HG02885 (cell line): ENCODE results near the gene DAG1.
A peak's percentile ranks its signal among the peaks of the same experiment; 100 is the strongest.
"Not testable (repeated sequence)": the region's sequence is repeated elsewhere in the genome, so short reads cannot be mapped to it uniquely, and the experiment has no call there.

ENCODE experiments used
- ATAC-seq: cut with Tn5 transposase; IDR thresholded peaks from one replicate; pipeline ENCODE4 v1.9.1; 2021; ENCODE audit warnings: mild to moderate bottlenecking; ENCODE audit not compliant: unreplicated experiment, poor library complexity

Gene DAG1

DNA sequence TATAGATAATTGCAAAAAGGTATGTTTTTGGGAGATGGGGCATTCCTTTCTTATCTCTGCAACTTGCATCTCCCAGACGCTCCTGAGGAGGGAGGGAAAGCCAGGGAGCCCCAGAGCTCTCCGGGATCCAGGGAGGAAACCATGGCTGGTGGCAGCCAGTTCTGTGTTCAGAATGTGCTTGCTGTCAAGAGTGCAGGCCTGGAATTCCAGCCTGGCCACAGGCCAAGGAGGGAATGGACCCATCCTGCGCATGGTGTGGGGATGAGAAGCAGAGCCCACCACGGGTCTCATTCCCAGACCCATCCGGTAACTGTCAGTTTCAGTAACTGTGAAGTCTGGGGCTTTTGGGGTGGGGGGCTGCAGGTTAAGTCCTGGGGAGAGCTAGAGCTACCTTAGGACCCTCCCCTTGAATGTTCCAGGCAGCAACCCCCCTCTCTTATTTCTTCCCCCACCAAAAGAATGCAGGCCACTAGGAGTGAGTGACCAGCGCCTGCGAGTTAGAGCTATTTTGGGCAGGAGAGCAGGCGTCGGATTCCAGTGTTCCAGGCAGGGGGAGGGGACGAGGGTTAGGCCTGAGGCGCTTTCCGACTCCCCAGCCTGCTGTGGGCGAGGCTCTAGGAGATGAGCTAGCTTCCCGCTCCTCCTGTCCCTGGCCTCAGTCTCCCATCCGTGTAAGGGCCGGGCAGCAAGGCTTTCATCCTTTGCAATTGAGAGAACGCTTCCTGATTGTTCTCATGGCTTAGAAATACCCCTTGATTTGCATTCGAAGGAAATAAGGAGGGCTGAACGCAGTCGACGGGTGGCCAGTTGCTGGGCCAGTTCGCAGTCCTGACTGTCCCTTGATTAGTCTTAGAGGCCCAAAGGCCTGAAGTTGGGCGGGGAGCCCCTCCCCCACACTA lies 781 bp upstream of the DAG1 start:
- no peak for ATAC-seq

DNA sequence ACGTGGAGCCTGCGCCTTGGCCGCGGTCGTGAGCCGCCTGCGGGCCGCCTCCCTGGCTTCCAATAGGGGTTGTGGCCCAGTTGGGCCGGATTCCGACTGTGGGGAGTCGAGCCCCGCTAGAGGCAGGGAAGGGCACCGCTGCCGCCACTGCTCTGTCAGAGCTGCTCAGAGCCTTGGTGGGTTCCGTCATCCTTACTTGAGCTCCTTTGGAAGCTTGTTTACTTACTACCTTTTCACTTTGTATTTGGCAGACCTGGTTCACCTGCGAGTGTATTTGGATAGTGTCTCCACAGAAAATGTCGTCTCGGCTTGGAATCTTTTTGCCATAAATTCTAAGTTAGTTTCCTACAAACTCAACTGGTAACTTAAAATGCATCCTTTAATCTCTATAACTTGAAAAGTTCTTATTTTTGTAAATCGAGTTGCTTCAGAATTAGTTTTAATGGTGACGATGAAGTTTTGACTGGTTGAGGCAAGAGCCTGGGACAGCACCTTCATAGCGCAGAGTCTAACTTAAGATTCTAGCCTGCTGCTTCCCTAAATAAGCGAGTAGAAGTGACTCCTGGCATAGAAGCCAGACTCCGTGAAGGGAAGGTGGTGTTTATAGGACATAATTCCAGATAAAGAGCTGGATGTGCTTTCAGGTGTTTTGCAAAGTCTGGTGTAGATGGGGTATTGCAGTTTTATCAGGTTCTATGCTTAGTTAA lies 800 bp downstream of the DAG1 start:
- peak; percentile 22 for ATAC-seq

DNA sequence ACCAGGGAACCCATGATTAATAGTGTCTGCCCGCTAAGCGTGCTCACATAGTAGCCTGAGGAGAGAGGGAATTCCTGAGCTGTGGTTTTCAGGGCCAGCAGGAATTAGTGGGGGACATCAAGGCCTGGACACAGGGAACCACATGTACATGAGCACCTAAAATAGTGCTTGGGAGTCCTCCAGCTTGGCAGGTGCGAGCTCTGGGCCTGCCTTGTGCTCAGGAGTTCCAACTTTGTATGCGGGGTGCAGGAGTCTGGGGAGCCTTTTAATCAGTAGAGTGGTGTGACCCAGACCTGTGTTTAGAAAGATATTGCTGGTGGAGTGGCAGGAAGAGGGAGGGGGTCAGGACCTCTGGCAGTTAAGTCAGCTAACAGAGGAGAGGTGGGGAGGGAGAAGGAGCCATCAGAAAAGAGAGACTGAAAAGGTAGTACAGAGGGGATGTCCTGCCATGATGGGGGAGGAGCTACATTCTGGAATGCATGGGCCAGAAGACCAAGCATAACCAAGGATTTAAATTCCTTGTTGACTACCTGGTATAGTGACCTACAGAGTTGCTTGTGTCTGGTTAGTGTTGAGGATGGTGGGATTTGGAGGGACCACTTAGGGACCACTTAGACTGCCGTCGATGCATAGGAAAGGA lies 1.9 kb downstream of the DAG1 start:
- ATAC-seq, result no peak

DNA sequence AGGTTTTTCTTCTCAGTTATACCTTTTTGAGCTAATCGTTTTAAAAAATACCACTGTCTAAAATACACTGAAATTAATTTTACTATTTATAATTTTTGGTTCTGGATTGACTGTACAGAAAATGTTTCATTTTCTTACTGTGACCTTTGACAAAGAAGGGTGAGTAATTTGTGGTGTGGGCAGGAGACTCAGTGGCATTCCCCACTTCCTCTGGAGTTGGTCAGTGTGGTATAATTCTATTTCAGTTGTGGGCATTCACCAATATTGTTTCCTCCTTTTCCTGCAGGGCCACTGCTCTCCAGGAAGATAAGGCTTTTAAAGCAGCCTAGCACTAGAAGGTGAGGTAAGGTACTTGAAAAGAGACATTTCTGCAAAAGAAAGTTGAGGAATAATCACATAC lies 6.5 kb downstream of the DAG1 start:
- no peak for ATAC-seq

DNA sequence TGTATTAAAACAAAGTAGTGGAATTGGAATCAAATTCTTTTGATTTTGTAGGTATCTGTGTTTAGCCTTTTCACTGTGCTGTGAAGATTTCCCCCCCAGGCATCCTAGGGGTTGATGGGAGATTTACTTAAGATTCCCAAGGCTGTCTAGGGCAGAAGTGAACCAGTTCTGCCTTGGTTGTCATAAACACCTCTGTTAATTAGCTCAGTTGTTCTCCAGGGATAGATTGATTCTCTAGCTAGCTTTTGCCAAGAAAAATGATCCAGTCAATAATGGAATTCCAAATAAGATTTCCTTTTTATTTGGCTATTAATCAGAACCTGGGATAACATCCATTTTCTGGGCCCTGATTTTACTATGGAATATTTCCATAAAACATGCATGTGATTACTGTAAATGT lies 12.7 kb downstream of the DAG1 start:
- ATAC-seq, result no peak

DNA sequence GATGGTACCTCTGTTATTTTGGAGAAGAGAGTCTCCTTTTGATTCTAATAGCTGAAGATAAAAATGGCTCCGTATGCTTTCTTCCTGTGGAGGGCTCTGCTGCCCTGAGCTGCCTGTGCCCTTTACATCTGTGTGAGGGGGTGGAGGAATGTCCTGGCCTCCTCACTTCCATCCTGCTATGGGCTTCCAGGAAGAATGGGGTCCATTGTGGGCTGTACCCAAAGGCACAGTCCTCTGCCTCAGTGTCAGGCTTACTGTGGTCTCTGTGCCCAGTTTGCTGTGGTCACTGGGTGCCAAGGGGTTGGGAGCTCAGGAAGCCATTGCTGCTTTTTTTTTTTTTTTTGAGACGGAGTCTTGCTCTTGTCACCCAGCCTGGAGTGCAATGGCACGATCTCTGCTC lies 14.4 kb downstream of the DAG1 start:
- ATAC-seq, result no peak

DNA sequence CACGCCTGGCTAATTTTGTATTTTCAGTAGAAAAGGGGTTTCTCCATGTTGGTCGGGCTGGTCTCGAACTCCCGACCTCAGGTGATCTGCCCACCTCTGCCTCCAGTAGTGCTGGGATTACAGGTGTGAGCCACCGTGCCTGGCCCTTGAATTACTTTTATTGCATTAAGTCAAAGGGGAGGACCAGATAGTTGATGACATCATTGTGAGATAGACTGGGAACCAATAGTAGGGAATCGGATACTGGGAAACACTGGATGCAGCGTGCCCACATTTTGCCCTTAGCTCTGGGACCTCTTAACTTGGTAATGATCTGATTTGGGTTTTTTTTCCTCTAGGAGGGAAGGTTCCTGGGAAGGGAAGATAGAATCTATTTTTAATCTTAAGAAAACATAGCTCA lies 19.2 kb downstream of the DAG1 start:
- ATAC-seq, result no peak

DNA sequence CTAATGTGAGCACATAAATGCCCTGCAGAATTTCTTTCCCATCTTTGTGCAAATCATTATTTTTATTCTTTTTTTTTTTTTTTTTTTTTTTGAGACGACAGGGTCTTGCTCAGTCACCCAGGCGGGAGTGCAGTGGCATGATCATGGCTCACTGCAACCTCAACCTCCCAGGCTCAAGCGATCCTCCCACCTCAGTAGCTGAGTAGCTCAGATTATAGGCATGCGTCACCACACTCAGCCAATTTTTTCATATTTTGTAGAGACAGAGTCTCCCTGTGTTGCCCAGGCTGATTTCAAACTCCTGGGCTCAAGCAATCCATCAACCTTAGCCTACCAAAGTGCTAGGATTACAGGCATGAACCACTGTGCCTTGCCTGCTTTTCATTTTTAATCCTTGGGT lies 22.9 kb downstream of the DAG1 start:
- no peak for ATAC-seq

DNA sequence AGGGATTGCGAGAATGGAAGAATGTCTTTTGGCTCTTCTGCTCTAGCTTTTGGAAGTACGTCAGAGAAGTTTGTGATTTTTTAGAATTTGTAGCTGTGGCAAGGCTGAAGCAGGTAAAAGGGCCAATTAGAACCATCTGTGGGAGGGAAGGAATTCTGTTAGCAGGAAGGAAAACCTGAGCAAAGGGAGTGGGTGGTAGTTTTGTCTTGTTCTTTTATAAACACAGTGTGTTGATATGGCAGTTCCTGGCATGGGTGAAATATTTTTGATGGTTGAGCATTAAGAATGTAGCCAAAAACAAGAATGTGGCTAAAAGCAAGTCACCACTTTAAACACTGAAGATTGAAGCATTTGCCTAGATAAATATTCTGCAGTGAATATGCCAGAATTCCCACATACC lies 23.8 kb downstream of the DAG1 start:
- ATAC-seq, result no peak

DNA sequence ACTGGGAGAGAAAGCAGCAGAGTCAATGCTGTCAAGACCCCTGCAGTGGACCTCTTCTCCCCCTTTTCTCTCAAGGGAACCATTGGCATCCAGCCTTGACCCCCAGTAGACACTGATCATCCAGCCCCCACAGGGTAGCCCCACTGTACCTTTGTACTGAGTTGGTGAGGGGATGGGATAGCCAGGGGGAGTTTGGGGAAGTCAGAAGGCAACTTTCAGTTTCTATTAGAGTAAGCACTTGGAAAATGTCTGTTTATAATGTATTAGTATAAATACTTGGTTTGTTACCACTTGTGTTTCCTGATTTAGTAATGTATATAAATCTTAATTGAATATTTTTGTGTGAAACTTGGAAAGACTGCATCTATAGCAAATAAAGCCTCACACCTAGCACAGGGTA lies 25.0 kb downstream of the DAG1 start:
- no peak for ATAC-seq

DNA sequence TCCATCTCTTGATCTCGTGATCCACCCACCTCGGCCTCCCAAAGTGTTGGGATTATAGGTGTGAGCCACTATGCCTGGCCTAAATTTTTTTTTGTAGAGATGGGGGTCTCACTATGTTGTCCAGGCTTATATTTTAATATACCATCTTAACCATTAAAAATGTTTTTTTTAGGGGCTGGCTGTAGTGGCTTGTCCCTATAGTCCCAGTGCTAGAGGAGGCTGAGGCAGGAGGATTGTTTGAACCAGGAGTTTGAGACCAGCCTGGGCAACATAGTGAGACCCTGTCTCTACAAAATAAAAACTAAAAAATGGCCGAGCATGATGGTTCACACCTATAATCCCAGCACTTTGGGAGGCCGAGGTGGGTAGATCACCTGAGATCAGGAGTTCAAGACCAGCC lies 26.8 kb downstream of the DAG1 start:
- ATAC-seq, result not testable (repeated sequence)

DNA sequence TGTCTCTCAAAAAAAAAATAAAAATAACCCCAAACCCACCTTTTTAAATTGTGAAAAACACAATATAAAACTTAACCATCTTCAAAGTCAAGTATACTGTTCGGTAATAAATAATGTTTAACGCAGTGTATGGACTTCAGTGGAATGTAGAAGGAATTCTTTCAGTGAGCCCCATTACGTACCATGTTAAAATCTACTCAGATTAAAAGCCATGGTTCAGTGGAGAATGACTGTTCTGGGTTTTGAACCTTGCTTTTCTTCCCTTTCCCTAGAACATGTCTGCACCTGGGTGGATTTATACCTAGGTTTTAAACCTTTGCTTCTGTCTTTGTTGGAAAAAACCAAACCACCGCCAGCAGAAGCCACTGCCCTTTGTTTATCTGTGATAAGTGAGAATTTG lies 27.5 kb downstream of the DAG1 start:
- ATAC-seq, result no peak

DNA sequence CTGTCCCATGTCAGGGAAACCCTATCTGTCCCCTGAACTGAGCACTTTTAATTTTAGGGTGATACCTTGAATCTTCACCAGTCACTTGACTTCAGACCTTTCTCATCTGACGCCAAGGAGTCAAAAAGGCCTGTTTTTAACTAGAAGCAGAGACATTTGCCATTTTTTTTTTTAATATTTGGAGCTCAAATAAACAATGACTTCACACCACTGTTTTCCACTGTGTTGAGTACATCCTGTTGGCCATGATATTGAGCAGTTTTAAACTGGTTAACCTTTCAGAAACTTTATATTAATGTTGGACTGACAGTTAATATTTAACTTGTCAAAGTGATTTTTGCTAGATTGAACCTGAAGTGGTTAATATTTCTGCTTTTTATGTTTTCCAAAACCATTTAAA lies 28.2 kb downstream of the DAG1 start:
- no peak for ATAC-seq

DNA sequence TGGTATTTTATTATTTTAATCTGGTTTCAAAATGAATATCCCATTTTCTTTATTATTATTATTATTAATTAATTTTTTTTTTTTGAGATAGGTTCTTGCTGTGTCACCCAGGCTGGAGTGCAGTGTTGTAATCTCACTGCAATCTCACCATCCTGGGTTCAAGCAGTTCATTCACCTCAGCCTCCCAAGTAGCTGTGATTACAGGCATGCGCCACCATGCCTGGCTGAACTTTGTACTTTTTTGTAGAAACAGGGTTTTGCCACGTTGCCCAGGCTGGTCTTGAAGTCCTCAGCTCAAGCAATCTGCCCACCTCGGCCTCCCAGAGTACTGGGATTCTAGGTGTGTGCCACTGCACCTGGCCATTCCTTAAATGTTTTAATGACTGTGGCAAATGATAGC lies 28.6 kb downstream of the DAG1 start:
- no peak for ATAC-seq

DNA sequence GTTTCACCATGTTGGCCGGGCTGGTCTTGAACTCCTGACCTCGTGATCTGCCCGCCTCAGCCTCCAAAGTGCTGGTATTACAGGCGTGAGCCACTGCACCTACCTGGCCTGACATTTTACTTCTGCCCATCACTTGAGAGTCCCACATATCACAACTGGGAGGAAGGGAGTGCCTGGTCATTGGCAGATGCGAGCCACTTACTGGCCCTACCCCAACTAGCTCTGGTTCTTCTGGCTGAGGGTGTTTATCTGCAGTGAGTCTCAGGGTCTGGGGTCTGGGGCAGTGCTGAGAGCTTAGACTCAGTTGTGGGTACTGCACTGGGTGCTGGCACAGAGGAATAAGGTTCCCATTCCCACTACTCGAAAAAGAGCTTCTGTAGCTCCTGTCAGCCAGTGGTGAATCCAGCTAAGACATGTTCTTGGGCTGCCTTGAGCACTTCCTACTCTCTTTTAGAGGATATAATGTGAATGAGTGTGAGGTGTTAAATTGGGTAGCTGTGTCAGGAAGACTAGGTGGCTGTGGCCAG lies 30.2 kb downstream of the DAG1 start:
- ATAC-seq, result no peak

DNA sequence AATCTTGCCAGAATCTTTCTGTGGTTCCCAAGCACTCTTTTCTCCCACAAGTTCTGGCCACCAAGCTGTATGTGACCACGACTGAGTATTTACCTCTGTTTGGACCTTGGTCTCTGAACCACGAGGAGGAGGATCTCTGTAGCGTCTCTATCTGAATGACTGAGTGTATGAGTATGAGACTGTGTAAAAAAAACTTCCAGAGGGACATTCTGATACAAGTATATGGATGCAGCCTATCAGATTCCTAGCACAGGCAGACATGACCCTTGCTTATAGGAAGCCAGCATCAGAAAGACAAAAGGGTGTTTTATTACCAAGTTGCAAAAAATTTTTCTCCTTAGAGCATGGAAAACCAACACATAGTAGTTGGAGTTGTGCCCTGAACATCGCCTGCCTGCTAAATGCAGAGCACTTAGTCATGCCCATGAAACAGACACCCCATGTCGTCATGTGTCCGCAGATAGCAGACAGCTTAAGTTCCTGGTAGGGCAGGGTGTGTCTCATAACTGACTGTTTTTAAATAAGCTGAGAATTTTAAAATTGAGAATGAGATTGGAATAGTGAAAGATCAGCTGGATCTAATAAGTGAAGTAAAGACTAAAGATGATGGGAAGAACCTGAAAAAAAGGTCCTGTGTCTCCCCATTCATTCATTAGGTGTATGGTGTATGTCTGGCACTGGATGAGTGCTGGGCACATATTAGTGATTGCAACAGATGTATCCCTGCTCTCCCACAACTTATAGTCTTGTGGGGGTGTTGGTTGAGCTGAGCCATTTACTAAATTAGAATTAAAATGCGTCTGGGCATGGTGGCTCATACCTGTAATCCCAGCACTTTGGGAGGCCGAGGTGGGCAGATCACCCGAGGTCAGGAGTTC lies 30.9 kb downstream of the DAG1 start:
- ATAC-seq, result no peak

DNA sequence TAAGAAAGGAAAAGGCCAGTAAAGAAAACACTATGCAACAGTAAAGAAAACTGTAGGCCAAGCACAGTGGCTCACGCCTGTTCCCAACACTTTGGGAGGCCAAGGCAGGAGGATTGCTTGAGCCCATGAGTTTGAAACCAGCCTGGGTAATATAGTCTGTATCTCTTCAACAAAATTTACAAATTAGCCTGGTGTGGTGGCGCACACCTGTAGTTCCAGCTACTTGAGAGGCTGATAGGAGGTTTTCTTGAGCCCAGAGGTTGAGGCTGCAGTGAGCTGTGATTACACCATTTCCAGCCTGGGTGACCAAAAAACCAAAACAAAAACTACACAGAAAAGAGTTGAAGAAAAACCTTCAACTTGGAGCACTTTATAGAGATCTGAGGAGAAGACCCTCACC lies 31.8 kb downstream of the DAG1 start:
- no peak for ATAC-seq

DNA sequence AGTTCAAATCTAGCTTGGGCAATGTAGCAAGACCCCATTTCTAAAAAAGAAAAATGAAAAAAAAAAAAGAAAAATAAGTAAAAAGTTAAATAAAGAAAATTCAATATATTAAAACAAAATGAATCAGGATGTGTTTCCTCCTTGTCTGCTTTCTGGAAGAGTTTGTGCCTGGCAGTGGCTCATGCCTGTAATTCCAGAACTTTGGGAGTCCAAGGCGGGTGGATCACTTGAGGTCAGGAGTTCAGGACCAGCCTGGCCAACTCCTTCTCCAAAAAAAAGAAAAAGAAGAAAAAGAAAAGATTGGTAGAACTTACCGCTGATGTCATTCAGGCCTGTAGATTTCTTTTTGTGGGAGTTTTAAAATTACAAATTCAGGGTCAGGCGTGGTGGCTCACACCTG lies 36.8 kb downstream of the DAG1 start:
- no peak for ATAC-seq

DNA sequence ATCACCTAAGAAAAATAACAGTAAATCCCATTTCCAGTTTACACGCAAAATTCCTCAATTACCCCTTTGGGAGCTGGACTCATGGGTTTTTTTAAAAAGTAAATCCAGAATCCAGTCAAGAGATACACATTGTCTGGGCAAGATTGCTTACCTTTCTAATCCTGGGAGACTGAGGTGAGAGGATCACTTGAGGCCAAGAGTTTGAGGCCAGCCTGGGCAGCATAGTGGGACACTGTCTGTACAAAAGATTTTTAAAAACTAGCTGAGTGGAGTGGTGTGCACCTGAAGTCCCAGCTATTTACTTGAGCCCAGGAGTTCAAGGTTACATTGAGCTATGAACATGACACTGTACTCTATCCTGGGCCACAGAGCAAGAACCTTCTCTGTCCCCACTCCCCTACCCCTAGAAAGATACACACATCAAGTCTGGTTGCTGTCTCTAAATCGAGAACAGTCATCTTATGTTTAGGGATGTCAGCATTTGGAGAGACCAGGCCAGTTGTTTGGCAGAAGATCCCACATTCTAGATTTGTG lies 39.0 kb downstream of the DAG1 start:
- no peak for ATAC-seq

DNA sequence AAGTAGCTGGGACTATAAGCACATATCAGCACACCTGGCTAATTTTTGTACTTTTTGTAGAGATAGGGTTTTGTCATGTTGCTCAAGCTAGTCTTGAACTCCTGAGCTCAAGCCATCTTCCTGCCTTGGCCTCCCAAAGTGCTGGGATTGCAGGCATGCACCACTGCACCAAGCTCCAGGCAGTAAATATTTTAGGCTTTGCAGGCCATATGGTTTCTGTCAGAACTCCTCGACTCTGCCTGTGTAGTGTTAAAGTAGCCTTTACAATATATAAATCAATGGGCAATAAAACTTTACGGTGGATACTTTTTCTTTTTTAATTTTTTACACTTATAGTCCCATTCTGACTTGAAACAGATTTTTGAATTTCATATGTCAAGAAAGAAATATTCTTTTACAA lies 41.6 kb downstream of the DAG1 start:
- no peak for ATAC-seq
